Stimulated activated memory B cell treated with anti-CD40 and anti-IgM and Interleukin-4, amounts not matched to agents 10 μg/mL and 1 μg/mL and 100 μg/mL, for 72 hours (primary cell): ENCODE measurements around the gene FBXO33.

Experiments
- ATAC-seq: fragments of 150-1000 bp; cut with Tn5 transposase; 2 replicates; pipeline ENCODE4 v1.10.0; 2021
- H3K27ac Mint-ChIP-seq: one replicate; pipeline ENCODE4 v1.8.0; 2022; ENCODE audit warnings: mild to moderate bottlenecking, mixed read lengths
- H3K27me3 Mint-ChIP-seq: one replicate; pipeline ENCODE4 v1.8.0; 2022; ENCODE audit warnings: mixed read lengths
- H3K36me3 Mint-ChIP-seq: one replicate; pipeline ENCODE4 v1.8.0; 2022; ENCODE audit warnings: mixed read lengths
- H3K4me1 Mint-ChIP-seq: one replicate; pipeline ENCODE4 v1.8.0; 2022; ENCODE audit warnings: mixed read lengths
- H3K4me3 Mint-ChIP-seq: one replicate; pipeline ENCODE4 v1.8.0; 2022; ENCODE audit warnings: mild to moderate bottlenecking, moderate library complexity, mixed read lengths
- H3K9me3 Mint-ChIP-seq: one replicate; pipeline ENCODE4 v1.8.0; 2022; ENCODE audit warnings: mixed read lengths

FBXO33 gene

DNA sequence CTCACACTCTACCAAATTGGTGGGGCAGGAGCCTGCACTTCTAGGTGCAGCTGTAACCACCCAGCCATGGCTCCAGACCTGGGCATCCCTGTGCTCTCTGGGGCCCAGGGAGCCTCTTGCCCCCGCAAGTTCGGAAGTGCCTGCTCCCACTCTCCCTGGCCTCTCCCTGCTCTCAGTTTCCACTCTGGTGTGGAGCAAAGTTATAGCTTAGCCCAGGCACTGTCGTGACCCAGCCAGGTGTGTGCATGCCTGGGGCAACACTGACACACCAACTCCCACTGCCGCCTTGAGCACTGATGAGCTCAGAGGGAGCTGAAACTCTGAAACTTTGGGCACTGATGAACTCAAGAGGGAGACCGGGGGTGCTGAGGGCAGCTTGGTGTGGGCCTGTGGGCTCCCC, 8.7 kb upstream of the FBXO33 start:
- H3K9me3 Mint-ChIP-seq: no peaks in the 10 kb centered on the region
- no peak for ATAC-seq
- H3K4me3 Mint-ChIP-seq: no peak overlapping the region
- peaks cover 10% of the 10 kb centered on the region for H3K36me3 Mint-ChIP-seq
- no peaks in the 10 kb centered on the region for H3K27me3 Mint-ChIP-seq
- H3K27ac Mint-ChIP-seq: no peak overlapping the region
- H3K4me1 Mint-ChIP-seq: peaks cover 1% of the 10 kb centered on the region

GRCh38 chr14:39435241-39435640, 3.0 kb upstream of the FBXO33 start:
- H3K27me3 Mint-ChIP-seq: no peaks in the 10 kb centered on the region
- H3K9me3 Mint-ChIP-seq: no peaks in the 10 kb centered on the region
- no peak for ATAC-seq
- no peak overlapping the region for H3K4me3 Mint-ChIP-seq
- H3K27ac Mint-ChIP-seq: no peak overlapping the region
- H3K4me1 Mint-ChIP-seq: peaks cover 19% of the 10 kb centered on the region
- H3K36me3 Mint-ChIP-seq: peaks cover 6% of the 10 kb centered on the region

DNA sequence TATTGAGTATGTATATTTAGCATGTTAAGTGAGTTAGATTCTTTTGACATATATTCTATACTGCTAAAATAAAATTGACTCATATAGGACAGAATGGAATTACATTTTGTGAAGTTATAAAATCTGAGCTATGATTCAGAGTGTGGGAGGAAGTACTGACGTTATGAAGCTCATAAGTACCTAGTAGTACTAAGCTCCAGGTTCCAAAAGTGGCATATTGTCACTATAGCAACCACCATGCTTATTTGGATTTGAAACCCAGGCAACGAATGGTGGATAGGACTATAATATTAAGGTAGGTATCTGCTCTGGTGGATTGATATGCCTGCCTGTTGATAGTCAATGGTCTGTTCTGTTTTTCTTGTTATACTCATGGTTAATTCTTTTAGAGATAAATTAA, 2.2 kb upstream of the FBXO33 start:
- no peak overlapping the region for H3K27ac Mint-ChIP-seq
- peaks cover 28% of the 10 kb centered on the region for H3K4me1 Mint-ChIP-seq

GRCh38 chr14:39433452-39433813, 1.2 kb upstream of the FBXO33 start:
- Mint-ChIP-seq H3K27me3 (no peaks in the 10 kb centered on the region), H3K9me3 (no peaks in the 10 kb centered on the region), H3K36me3 (no peaks in the 10 kb centered on the region), H3K4me3 (peak overlapping the region; percentile 98), H3K27ac (peak overlapping the region; percentile 100), H3K4me1 (peaks cover 37% of the 10 kb centered on the region)
- ATAC-seq: no peak

More for the DNA sequence above, 2.2 kb upstream of the FBXO33 start:
- Mint-ChIP-seq H3K4me3 (no peak overlapping the region), H3K27me3 (no peaks in the 10 kb centered on the region), H3K36me3 (peaks cover 1% of the 10 kb centered on the region), H3K9me3 (no peaks in the 10 kb centered on the region)
- ATAC-seq: no peak

DNA sequence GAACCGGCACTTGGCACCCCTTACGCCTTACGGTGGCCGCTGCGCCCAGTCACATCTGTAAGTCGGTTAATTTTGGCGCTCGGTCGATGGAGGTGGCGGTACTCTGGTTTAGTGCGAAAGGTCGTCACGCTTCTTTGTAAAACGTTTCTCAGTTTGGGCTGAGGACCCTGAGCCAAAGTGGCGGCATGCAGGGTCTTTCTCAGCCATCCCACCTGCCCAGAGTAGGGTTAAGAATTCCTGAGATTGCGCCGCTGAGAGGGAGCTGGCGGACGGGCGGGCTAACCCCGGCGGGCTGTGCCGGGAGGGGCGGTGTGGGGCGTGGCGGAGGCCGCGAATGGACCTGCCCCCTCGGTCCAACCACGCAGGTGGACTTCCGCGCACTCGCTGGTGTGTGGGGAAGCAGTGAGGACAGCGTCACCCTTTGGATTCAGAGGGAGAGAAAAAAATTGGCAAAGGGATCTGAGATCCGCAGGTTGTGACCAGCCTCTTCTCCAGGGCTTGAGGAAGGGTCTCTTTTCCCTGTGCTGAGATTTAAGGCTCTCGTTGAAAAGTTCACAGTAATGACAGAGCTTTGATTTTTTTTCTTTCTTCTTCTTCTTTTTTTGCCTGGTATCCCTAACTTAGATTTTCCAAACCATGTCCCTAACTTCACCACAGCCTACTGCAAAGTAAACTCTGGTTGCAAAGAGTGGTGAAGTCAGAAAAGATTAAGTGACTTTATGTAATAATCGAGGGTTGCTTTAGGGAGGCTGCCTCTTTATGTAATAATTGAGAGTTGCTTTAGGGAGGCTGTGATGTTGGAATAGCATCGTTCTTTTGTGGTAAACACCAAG, 602 bp upstream of the FBXO33 start:
- peak; percentile 86 for ATAC-seq
- Mint-ChIP-seq H3K27me3 (no peaks in the 10 kb centered on the region), H3K36me3 (no peaks in the 10 kb centered on the region), H3K9me3 (no peaks in the 10 kb centered on the region), H3K4me3 (peak overlapping the region; percentile 98), H3K27ac (peak overlapping the region; percentile 100), H3K4me1 (peaks cover 41% of the 10 kb centered on the region)

DNA sequence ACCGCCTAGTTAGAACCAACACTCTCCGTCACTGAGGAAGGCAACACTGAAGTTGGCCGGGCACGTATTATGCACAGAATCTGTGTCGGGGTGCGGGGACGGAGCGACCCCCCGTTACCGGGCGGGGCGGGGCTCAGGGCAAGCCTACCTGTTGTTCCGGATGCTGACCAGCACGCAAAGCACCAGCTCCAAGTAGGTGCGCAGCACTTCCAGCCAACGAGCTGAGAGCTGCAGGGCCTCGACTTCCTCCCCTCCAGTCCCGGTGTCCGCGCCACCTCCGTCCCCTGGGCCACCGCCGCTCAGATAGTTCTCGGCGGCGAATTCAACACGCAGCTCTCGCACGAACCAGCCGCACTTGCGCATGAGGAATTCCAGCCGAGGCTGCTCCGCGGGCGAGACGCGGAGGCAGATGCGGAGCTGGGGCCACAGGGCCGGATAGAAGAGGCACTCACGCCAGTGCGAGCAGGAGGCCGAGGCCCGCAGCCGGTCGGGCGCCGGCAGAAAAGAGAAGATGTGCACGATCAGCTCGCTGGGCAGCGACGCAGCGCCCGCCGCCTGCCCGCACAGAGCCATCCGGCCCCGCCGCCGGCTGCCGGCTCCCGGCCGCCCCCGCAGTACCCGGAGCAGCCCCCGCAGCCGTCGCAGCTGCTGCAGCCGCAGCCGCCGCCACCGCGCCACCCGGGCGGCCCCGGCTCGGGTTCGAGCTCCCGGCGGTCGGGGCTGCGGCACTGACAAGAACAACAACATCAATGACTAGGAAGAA, 636 bp downstream of the FBXO33 start:
- no peaks in the 10 kb centered on the region for H3K36me3 Mint-ChIP-seq
- no peaks in the 10 kb centered on the region for H3K9me3 Mint-ChIP-seq
- H3K27ac Mint-ChIP-seq: peak overlapping the region; percentile 100
- no peaks in the 10 kb centered on the region for H3K27me3 Mint-ChIP-seq
- ATAC-seq: peak; percentile 35
- peak overlapping the region; percentile 98 for H3K4me3 Mint-ChIP-seq
- peaks cover 47% of the 10 kb centered on the region for H3K4me1 Mint-ChIP-seq

GRCh38 chr14:39430762-39431415, 1.3 kb downstream of the FBXO33 start:
- ATAC-seq: no peak
- Mint-ChIP-seq H3K4me1 (peaks cover 54% of the 10 kb centered on the region), H3K27me3 (no peaks in the 10 kb centered on the region), H3K36me3 (no peaks in the 10 kb centered on the region), H3K9me3 (no peaks in the 10 kb centered on the region), H3K4me3 (peak overlapping the region; percentile 97), H3K27ac (peak overlapping the region; percentile 100)

GRCh38 chr14:39428118-39428517, 4.1 kb downstream of the FBXO33 start:
- H3K4me3 Mint-ChIP-seq: no peak overlapping the region
- H3K36me3 Mint-ChIP-seq: no peaks in the 10 kb centered on the region
- peaks cover 62% of the 10 kb centered on the region for H3K4me1 Mint-ChIP-seq
- H3K27me3 Mint-ChIP-seq: no peaks in the 10 kb centered on the region
- no peak overlapping the region for H3K27ac Mint-ChIP-seq
- no peak for ATAC-seq
- no peaks in the 10 kb centered on the region for H3K9me3 Mint-ChIP-seq

GRCh38 chr14:39426605-39427004, 5.6 kb downstream of the FBXO33 start:
- no peak overlapping the region for H3K4me3 Mint-ChIP-seq
- no peak overlapping the region for H3K27ac Mint-ChIP-seq

GRCh38 chr14:39425947-39426346, 6.3 kb downstream of the FBXO33 start:
- Mint-ChIP-seq H3K9me3 (no peaks in the 10 kb centered on the region), H3K4me3 (no peak overlapping the region), H3K36me3 (peaks cover 12% of the 10 kb centered on the region), H3K27me3 (no peaks in the 10 kb centered on the region), H3K27ac (no peak overlapping the region), H3K4me1 (peaks cover 73% of the 10 kb centered on the region)
- no peak for ATAC-seq

More at GRCh38 chr14:39426605-39427004, 5.6 kb downstream of the FBXO33 start:
- Mint-ChIP-seq H3K4me1 (peaks cover 71% of the 10 kb centered on the region), H3K36me3 (peaks cover 6% of the 10 kb centered on the region), H3K27me3 (no peaks in the 10 kb centered on the region), H3K9me3 (no peaks in the 10 kb centered on the region)
- ATAC-seq: no peak

DNA sequence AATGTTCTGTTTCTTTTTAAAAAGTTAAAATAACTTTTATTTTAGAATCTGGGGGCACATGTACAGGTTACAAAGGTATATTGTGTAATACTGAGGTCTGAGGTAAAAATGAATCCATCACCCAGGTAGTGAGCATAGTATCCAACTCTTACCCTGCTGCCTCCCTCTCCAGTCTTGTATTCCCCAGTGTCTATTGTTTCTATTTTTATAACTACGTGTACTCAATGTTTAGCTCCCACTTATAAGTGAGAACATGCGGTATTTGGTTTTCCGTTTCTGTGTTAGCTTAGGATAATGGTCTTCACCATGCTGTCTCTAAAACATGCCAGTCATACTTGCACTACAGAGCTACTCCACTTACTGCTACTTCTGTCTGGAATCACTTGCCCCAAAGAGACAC, 8.4 kb downstream of the FBXO33 start:
- Mint-ChIP-seq H3K27ac (no peak overlapping the region), H3K9me3 (no peaks in the 10 kb centered on the region), H3K4me3 (no peak overlapping the region), H3K36me3 (peaks cover 16% of the 10 kb centered on the region), H3K4me1 (peaks cover 53% of the 10 kb centered on the region), H3K27me3 (no peaks in the 10 kb centered on the region)
- no peak for ATAC-seq

GRCh38 chr14:39422243-39422642, 10.0 kb downstream of the FBXO33 start:
- Mint-ChIP-seq H3K27me3 (no peaks in the 10 kb centered on the region), H3K4me3 (no peak overlapping the region), H3K27ac (no peak overlapping the region), H3K4me1 (peaks cover 46% of the 10 kb centered on the region), H3K36me3 (peaks cover 17% of the 10 kb centered on the region), H3K9me3 (no peaks in the 10 kb centered on the region)
- ATAC-seq: no peak

- ATAC-seq: no peak
- Mint-ChIP-seq H3K4me3 (no peak overlapping the region), H3K27ac (no peak overlapping the region), H3K27me3 (no peaks in the 10 kb centered on the region), H3K9me3 (peaks cover 7% of the 10 kb centered on the region), H3K36me3 (peaks cover 41% of the 10 kb centered on the region), H3K4me1 (peaks cover 31% of the 10 kb centered on the region)
Measured at GRCh38 chr14:39419272-39419671, 13.0 kb downstream of the FBXO33 start.

GRCh38 chr14:39417014-39417413, 15.2 kb downstream of the FBXO33 start:
- ATAC-seq: no peak
- H3K27ac Mint-ChIP-seq: no peak overlapping the region
- H3K36me3 Mint-ChIP-seq: peaks cover 52% of the 10 kb centered on the region
- peaks cover 10% of the 10 kb centered on the region for H3K9me3 Mint-ChIP-seq
- H3K4me1 Mint-ChIP-seq: peaks cover 13% of the 10 kb centered on the region
- H3K4me3 Mint-ChIP-seq: no peak overlapping the region
- no peaks in the 10 kb centered on the region for H3K27me3 Mint-ChIP-seq

- Mint-ChIP-seq H3K27me3 (no peaks in the 10 kb centered on the region), H3K36me3 (peaks cover 56% of the 10 kb centered on the region)
Measured at GRCh38 chr14:39416072-39416471, 16.2 kb downstream of the FBXO33 start.

More at GRCh38 chr14:39416072-39416471, 16.2 kb downstream of the FBXO33 start:
- H3K4me3 Mint-ChIP-seq: no peak overlapping the region
- peaks cover 10% of the 10 kb centered on the region for H3K9me3 Mint-ChIP-seq
- ATAC-seq: no peak
- no peak overlapping the region for H3K27ac Mint-ChIP-seq
- peaks cover 3% of the 10 kb centered on the region for H3K4me1 Mint-ChIP-seq
